ENCODE measurements around the gene RNF39.
"Not testable (repeated sequence)": the region's sequence is repeated elsewhere in the genome, so short reads cannot be mapped to it uniquely, and the experiment has no call there.

The RNF39 gene

GRCh38 chr6:30075094-30075789 lies at the start of gene RNF39:
RNF39 (minus strand) TSS chr6:30075769; CDS start chr6:30075585, 184 bp downstream.
- 0 out of 2 replicates have a peak, but pooled peaks cover 3% of the 10 kb centered on the region for H3K27me3 ChIP-seq (ENCODE audit: low read length)
- H2AFZ ChIP-seq (ENCODE audit: low read depth, low read length, severe bottlenecking) = no peak within 1 kb of the TSS
- no peak within 1 kb of the TSS for H3K4me2 ChIP-seq (ENCODE audit: low read depth, low read length, poor library complexity, severe bottlenecking)
- H3F3A ChIP-seq (ENCODE audit: insufficient read depth) = no peaks in the 10 kb centered on the region
- H3K9me2 ChIP-seq (replicated peaks; ENCODE audit: insufficient read depth, low read length) = no peaks in the 10 kb centered on the region
- H3K4me3 ChIP-seq (ENCODE audit: insufficient read depth, low read length, poor library complexity, severe bottlenecking) = no peak within 1 kb of the TSS
- H3K9ac ChIP-seq (ENCODE audit: low read length) = no peak within 1 kb of the TSS
- no peaks in the 10 kb centered on the region for H4K20me1 ChIP-seq (ENCODE audit: low read depth, low read length)
- no peak for TF ChIP-seq EZH2phosphoT487 (conservative IDR thresholded peaks at IDR 0.05; ENCODE audit: low read length)
- TF ChIP-seq CTCF (IDR thresholded peaks at IDR 0.05; ENCODE audit: insufficient read depth, low read length, poor library complexity, severe bottlenecking) = no peak
- H3K27ac ChIP-seq (ENCODE audit: low read depth, low read length) = no peak within 1 kb of the TSS
- H3K36me3 ChIP-seq (ENCODE audit: low read length) = no peaks in the 10 kb centered on the region
- H3K79me2 ChIP-seq (ENCODE audit: insufficient read depth, low read length) = no peaks in the 10 kb centered on the region
- H3K9me3 ChIP-seq (ENCODE audit: insufficient read depth, low read length) = no peaks in the 10 kb centered on the region

DNA sequence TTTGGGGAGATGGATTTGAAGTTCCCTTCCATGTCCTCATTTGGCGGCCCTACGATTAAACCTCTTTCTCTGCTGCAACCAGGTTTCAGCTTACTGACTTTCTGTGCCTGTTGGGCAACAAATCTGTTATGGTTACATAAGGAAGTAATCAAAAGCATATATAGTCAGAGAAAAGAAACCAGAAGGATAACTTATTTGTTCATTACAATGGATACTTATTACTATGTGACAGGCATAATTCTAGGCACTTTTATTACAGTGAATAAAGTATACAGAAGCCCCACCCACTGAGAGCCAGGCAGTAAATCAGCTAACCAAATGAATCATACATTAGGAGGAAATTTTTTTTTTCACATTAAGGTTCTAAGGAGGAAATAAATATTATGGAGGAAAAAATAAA lies 46.9 kb upstream of the RNF39 start:
- Histone ChIP-seq H4K20me1 (ENCODE audit: low read depth, low read length) (no peaks in the 10 kb centered on the region), H3K9ac (ENCODE audit: low read length) (no peak overlapping the region), H3K4me3 (ENCODE audit: insufficient read depth, low read length, poor library complexity, severe bottlenecking) (no peak overlapping the region), H3K27me3 (ENCODE audit: low read length) (no peaks in the 10 kb centered on the region), H3K79me2 (ENCODE audit: insufficient read depth, low read length) (no peaks in the 10 kb centered on the region), H3K36me3 (ENCODE audit: low read length) (no peaks in the 10 kb centered on the region), H2AFZ (ENCODE audit: low read depth, low read length, severe bottlenecking) (no peak overlapping the region), H3K4me2 (ENCODE audit: low read depth, low read length, poor library complexity, severe bottlenecking) (no peak overlapping the region), H3K9me3 (ENCODE audit: insufficient read depth, low read length) (no peaks in the 10 kb centered on the region), H3F3A (ENCODE audit: insufficient read depth) (no peaks in the 10 kb centered on the region), H3K27ac (ENCODE audit: low read depth, low read length) (no peak overlapping the region), H3K9me2 (replicated peaks; ENCODE audit: insufficient read depth, low read length) (no peaks in the 10 kb centered on the region)
- no peak for TF ChIP-seq EZH2phosphoT487 (conservative IDR thresholded peaks at IDR 0.05; ENCODE audit: low read length)
- TF ChIP-seq CTCF (IDR thresholded peaks at IDR 0.05; ENCODE audit: insufficient read depth, low read length, poor library complexity, severe bottlenecking) = no peak

DNA sequence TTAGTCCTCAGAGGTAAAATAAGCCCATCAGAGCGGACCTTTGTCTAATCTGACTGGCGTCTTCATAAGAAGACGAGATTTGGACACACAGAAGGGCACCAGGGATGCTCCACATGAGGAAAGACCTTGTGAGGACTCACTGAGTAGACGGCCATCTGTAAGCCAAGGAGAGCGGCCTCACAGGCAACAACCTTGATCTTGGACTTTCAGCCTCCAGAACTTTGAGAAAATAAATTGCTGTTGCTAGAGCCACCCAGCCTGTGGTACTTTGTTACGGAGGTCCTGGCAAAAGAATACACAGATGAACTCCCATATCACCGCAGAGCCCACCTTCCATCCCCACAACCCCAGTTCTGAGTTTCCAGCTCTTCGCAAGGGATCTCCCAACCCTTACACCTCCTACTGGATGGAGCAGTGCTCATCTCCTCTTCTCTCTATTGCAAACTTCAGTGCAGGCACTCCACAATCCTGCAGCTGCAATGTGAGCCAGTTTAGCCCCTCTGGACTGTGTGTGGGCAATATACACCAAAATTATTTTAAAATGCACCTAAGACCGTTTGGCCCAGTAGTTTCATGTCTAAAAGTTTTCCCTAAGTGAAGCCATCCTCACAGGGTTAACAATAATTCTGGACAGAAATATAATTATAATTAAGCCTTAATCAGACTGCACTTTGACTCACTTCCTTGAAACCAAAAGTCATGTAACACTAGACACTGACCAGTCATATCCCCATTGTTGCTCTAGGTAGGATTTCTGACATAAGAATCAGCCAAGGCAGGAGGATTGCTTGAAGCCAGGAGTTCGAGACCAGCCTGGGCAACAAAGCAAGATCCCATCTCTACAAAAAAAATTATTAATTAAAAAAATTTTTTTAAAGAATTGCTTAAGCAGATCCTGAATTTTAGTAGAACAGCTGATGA lies 46.1 kb upstream of the RNF39 start:
- H3K36me3 ChIP-seq (ENCODE audit: low read length) = no peaks in the 10 kb centered on the region
- no peaks in the 10 kb centered on the region for H3K27me3 ChIP-seq (ENCODE audit: low read length)
- no peaks in the 10 kb centered on the region for H3K9me3 ChIP-seq (ENCODE audit: insufficient read depth, low read length)
- H4K20me1 ChIP-seq (ENCODE audit: low read depth, low read length) = no peaks in the 10 kb centered on the region
- no peak overlapping the region for H3K9ac ChIP-seq (ENCODE audit: low read length)
- no peak for TF ChIP-seq CTCF (IDR thresholded peaks at IDR 0.05; ENCODE audit: insufficient read depth, low read length, poor library complexity, severe bottlenecking)
- TF ChIP-seq EZH2phosphoT487 (conservative IDR thresholded peaks at IDR 0.05; ENCODE audit: low read length) = no peak
- H3F3A ChIP-seq (ENCODE audit: insufficient read depth) = no peaks in the 10 kb centered on the region
- no peak overlapping the region for H3K27ac ChIP-seq (ENCODE audit: low read depth, low read length)
- no peak overlapping the region for H3K4me3 ChIP-seq (ENCODE audit: insufficient read depth, low read length, poor library complexity, severe bottlenecking)
- H3K79me2 ChIP-seq (ENCODE audit: insufficient read depth, low read length) = no peaks in the 10 kb centered on the region
- no peaks in the 10 kb centered on the region for H3K9me2 ChIP-seq (replicated peaks; ENCODE audit: insufficient read depth, low read length)
- H3K4me2 ChIP-seq (ENCODE audit: low read depth, low read length, poor library complexity, severe bottlenecking) = no peak overlapping the region
- H2AFZ ChIP-seq (ENCODE audit: low read depth, low read length, severe bottlenecking) = no peak overlapping the region

- H3K4me2 ChIP-seq (ENCODE audit: low read depth, low read length, poor library complexity, severe bottlenecking); H3K27ac ChIP-seq (ENCODE audit: low read depth, low read length); H3K27me3 ChIP-seq (ENCODE audit: low read length): not testable (repeated sequence)
Observed at GRCh38 chr6:30118691-30119090, 43.1 kb upstream of the RNF39 start.

More at GRCh38 chr6:30118691-30119090, 43.1 kb upstream of the RNF39 start:
- not testable (repeated sequence) for H2AFZ ChIP-seq (ENCODE audit: low read depth, low read length, severe bottlenecking); H3K9me2 ChIP-seq (replicated peaks; ENCODE audit: insufficient read depth, low read length); H3K4me3 ChIP-seq (ENCODE audit: insufficient read depth, low read length, poor library complexity, severe bottlenecking); H3F3A ChIP-seq (ENCODE audit: insufficient read depth); H3K79me2 ChIP-seq (ENCODE audit: insufficient read depth, low read length); H4K20me1 ChIP-seq (ENCODE audit: low read depth, low read length); H3K36me3 ChIP-seq (ENCODE audit: low read length); H3K9me3 ChIP-seq (ENCODE audit: insufficient read depth, low read length); H3K9ac ChIP-seq (ENCODE audit: low read length)
